COLO829 (cell line): ENCODE measurements around the gene ASF1A.
"Not testable (repeated sequence)": the region's sequence is repeated elsewhere in the genome, so short reads cannot be mapped to it uniquely, and the experiment has no call there.

Source experiments
- DNase-seq: peaks from one replicate; pipeline ENCODE4 v3.0.0; 2012; ENCODE audit warnings: low spot score

The ASF1A gene

GRCh38 chr6:118893807-118894424 lies at the start of gene ASF1A:
Gene ASF1A (plus strand): TSS chr6:118894152. CDS start chr6:118894414, 262 bp downstream.
- peak; percentile 84 for DNase-seq

- no peak for DNase-seq
Measured at GRCh38 chr6:118844915-118845314, 49.0 kb upstream of the ASF1A start.

- no peak for DNase-seq
Measured at GRCh38 chr6:118853408-118853807, 40.5 kb upstream of the ASF1A start.

GRCh38 chr6:118856301-118856700 lies 37.7 kb upstream of the ASF1A start:
- no peak for DNase-seq

GRCh38 chr6:118859517-118860064 lies 34.4 kb upstream of the ASF1A start:
- no peak for DNase-seq

GRCh38 chr6:118860363-118860762 lies 33.6 kb upstream of the ASF1A start:
- no peak for DNase-seq

GRCh38 chr6:118860880-118861279 lies 33.1 kb upstream of the ASF1A start:
- DNase-seq: no peak

- no peak for DNase-seq
Measured at GRCh38 chr6:118862443-118862842, 31.5 kb upstream of the ASF1A start.

- DNase-seq: no peak
Measured at GRCh38 chr6:118864341-118865099, 29.4 kb upstream of the ASF1A start.

GRCh38 chr6:118865100-118865391 lies 28.9 kb upstream of the ASF1A start:
- DNase-seq: no peak

- DNase-seq: no peak
Measured at GRCh38 chr6:118867181-118867580, 26.8 kb upstream of the ASF1A start.

- not testable (repeated sequence) for DNase-seq
Measured at GRCh38 chr6:118868901-118869300, 25.1 kb upstream of the ASF1A start.

GRCh38 chr6:118869350-118869749 lies 24.6 kb upstream of the ASF1A start:
- DNase-seq: no peak

GRCh38 chr6:118869894-118870589 lies 23.9 kb upstream of the ASF1A start:
- DNase-seq: no peak

GRCh38 chr6:118871331-118871730 lies 22.6 kb upstream of the ASF1A start:
- no peak for DNase-seq

GRCh38 chr6:118872318-118872717 lies 21.6 kb upstream of the ASF1A start:
- DNase-seq: no peak

- DNase-seq: no peak
Measured at GRCh38 chr6:118872726-118873125, 21.2 kb upstream of the ASF1A start.

GRCh38 chr6:118873239-118873638 lies 20.7 kb upstream of the ASF1A start:
- DNase-seq: no peak

GRCh38 chr6:118875672-118876071 lies 18.3 kb upstream of the ASF1A start:
- no peak for DNase-seq

GRCh38 chr6:118876198-118876597 lies 17.8 kb upstream of the ASF1A start:
- DNase-seq: no peak

- no peak for DNase-seq
Measured at GRCh38 chr6:118876814-118877213, 17.1 kb upstream of the ASF1A start.

- DNase-seq: no peak
Measured at GRCh38 chr6:118877806-118878205, 16.1 kb upstream of the ASF1A start.
